HG03045 (cell line): ENCODE data around the gene TNFRSF18.
"Not testable (repeated sequence)": the region's sequence is repeated elsewhere in the genome, so short reads cannot be mapped to it uniquely, and the experiment has no call there.

ENCODE experiments used
- ATAC-seq: cut with Tn5 transposase; IDR thresholded peaks from one replicate; pipeline ENCODE4 v1.9.1; 2021; ENCODE audit warnings: mild to moderate bottlenecking, moderate library complexity; ENCODE audit not compliant: unreplicated experiment

Gene TNFRSF18

DNA sequence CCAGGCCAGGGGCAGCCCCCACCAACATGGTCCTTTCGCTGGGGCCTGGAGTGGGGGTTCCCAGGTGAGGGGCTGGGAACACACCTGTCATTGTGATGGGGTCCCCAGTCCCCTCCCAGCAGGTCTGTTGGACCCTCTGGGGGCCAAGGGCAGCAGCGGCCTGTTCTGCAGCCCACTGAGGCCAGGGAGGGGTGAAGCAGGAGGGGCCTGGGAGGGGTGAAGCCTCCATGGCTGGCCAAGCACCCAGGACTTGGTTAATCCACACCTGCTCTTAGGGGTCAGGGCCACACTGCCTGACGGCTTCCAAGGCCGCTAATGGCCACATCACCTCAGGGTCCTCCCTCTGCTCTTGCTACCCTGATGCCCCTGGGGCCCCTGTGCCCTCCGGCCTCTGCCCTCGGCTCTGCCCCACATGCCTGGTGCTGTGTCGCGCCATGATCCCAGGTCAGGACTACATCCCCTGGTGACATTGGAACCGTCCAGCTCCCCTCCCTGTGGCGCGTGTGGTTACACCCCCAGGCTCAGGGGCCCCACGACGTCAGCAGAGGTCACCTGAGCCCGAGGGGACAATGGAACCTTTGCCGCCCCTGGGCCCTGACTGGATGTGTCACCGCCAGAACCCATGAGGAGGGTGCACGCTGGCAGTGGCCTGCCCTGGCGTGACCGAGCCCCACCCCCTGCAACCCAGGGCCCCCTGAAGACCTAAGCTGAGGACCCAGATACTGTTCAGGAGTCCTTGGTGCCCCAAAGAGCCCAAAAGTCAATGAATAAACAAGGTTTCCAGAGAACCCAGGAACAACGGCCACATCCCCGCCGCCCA lies 7.0 kb downstream of the TNFRSF18 start:
- ATAC-seq, result no peak

DNA sequence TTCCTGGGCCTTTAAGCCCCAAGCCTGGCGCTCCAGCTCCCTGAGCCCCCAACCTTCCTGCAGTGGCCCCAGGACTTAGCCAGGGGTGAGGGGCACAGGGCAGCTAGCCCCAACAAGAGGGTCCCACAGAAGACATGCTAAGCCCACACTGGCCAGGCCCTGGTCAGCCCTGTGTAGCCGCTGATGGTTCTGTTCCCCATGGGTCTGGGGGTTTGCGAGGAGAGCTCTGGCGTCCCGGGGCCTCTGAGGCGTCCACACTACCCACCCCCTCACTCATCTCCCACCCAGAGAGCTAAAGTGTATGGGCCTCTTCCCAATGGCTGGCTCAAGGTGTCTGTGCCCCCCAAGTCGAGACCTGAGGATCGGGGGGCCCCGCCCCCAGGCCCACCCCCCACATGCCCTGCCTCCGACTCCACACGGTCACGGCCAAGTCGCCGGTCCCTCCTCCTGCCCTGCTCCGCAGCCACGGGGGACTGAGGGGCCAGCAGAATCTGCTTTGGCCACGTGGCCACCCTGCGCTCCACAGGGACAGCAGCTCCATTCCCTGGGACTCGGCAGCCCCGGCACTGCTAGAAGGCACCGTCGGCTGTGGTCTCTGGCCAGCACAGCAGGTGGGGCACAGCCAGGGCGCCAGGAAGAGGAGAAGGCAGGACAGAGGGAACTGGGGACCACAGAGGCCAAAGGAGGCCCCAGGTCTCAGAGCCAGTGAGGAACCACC lies 7.8 kb downstream of the TNFRSF18 start:
- no peak for ATAC-seq

DNA sequence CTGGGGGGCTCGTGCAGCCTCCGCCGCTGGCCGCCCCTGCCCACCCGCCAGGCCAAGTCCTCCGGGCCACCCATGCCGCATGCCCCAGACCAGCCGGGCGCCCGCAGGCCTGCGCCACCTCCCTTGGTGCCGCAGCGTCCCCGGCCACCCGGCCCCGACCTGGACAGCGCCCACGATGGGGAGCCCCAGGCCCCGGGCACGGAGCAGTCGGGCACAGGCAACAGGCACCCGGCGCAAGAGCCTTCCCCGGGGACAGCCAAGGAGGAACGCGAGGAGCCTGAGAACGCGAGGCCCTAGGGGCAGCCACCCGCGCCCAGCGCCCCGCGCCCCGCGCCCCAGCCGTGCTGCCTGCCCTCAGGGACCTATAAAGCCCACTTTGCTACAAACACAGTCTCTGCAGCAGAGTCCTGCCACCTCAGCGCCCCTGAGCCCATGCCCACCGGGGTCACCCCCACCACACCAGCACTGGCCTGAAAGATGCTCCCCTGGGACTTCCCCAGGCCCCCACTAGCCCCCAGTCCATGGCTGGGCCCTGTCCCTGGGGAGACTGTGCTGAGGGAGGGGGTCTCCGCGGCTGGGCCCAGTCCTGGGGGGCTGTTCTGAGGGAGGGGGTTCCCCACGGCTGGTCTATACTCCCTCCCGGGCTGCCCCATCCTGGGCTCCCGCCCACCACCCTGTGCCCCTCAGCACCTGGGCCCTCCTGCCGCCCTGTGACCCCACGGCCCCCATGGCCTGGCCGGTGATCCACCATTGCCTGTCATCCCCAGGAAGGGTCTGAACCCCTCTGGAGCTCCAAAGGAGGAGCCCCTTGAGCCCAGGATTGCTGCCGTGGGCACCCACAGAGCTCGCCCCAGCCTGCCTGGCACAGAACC lies 8.6 kb downstream of the TNFRSF18 start:
- ATAC-seq, result no peak

DNA sequence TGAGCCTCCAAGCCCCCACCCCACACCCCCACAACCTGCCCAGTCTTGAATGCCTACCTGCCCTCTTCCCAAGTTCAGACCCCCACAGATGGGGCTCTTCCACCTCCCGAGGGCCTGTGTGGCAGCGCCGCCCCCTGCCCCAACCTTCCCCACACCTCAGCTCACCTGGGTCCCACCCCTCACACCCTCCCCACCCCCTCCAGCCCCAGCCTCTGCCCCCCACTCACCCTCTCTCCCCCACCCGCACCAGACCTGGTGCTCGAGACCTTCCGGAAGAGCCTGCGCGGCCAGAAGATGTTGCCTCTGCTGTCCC lies 9.2 kb downstream of the TNFRSF18 start:
- ATAC-seq, result no peak

DNA sequence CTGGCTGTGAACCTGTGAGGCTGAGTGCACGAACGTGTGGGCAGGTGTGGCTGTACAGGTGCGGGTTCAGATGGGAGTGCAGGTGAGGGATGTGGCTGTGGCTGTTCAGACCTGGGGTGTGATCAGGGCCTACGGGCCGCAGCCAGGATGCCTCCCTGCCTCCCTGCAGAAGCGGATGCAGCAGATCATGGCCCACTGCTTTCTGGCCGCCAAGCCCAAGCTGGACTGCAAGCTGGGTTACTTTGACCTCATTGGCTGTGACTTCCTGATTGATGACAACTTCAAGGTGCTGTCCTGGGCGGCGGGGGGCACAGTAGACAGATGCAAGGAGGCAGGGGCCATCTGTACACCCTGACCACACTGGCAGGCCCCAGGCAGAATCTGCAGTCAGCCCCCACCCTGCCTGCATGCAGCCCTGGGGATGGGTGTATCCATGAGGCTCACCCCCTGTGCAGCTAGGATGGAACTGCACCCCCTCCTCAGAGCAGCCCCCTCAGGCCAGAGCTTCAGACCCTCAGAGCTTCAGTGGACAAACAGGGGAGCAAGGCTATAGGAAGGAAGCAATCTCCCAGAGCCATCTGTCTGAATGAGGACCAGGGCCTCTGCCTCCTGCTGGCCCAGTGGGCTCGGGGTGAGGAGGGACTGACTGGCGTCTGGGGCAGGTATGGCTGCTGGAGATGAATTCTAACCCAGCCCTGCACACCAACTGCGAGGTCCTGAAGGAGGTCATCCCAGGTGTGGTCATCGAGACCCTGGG lies 9.8 kb downstream of the TNFRSF18 start:
- ATAC-seq, result no peak

DNA sequence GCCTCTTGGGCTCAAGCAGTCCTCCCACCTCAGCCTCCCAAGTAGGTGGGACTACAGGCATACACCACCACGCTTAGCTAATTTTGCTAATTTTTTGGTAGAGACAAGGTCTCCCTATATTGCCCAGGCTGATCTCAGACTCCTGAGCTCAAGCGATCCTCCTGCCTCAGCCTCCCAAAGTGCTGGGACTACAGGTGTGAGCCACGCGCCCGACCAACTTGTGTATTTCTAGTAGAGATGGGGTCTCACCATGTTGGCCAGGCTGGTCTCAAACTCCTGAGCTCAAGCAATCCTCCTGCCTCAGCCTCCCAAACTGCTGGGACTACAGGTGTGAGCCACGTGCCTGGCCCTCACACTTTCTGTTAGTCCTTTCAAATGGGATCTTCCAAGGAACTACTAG lies 10.7 kb downstream of the TNFRSF18 start:
- ATAC-seq, result not testable (repeated sequence)

DNA sequence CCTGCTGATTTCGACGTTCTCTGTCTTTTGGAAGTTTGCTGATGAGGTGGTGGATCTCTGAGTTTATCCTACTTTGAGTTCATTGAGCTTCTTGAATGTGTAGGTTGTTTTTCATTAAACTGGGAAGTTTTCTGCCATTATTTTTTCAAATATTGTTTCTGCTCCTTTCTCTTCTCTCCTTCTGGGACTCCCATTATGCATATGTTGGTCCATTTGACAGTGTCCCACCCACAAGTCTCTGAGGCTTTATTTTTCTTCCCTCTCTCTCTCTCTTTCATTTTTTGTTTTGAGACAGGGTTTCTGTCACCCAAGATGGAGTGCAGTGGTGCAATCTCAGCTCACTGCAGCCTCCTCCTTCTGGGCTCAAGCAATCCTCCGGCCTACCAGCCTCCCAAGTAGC lies 11.7 kb downstream of the TNFRSF18 start:
- ATAC-seq, result no peak

DNA sequence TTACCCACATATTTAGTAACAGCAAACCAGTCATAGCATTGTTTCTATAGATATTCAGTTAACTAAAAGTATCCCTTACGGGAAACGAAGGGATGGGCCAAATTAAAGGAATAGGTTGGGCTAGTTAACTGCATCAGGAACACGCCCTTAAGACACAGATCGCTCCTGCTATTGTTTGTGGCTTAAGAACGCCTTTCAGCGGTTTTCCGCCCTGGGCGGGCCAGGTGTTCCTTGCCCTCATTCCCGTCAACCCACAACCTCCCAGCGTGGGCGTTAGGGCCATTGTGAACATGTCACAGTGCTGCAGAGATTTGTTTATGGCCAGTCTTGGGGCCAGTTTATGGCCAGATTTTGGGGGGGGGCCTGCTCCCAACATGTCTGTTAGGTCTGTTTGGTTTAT lies 14.7 kb downstream of the TNFRSF18 start:
- ATAC-seq, result no peak

DNA sequence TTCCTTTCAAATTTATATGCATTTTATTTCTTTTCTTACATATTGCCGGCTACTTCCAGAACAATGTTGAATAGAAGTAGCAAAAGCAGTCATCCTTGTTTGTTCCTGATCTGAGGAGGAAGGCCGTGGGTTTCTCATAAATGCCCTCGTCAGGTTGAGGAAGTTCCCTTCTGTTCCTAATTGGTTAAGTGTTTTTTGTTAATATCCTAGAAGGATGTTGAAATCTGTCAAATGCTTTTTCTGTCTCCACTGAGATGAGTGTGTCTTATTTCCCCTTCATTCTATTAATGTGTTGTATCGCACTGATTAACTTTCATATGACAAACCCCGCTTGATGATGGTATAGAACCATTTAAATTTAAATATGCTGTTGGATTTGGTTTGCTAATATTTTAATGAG lies 17.3 kb downstream of the TNFRSF18 start:
- ATAC-seq, result no peak

DNA sequence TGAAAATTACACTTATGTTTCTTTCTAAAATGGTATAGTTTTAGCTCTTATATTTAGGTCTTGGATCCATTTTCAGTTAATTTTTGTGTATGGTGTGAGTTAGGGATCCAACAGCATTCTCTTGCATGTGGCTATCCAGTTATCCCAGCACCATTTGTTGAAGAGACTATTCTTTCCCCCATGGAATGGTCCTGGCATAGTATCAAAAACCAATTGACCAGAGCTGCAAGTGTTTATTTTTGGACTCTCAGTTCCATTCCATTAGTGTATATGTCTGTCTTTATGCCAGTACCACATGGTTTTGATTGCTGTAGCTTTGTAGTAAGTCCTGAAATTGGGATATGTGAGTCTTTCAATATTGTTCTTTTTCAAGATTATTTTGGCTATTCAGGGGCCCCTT lies 18.5 kb downstream of the TNFRSF18 start:
- no peak for ATAC-seq

DNA sequence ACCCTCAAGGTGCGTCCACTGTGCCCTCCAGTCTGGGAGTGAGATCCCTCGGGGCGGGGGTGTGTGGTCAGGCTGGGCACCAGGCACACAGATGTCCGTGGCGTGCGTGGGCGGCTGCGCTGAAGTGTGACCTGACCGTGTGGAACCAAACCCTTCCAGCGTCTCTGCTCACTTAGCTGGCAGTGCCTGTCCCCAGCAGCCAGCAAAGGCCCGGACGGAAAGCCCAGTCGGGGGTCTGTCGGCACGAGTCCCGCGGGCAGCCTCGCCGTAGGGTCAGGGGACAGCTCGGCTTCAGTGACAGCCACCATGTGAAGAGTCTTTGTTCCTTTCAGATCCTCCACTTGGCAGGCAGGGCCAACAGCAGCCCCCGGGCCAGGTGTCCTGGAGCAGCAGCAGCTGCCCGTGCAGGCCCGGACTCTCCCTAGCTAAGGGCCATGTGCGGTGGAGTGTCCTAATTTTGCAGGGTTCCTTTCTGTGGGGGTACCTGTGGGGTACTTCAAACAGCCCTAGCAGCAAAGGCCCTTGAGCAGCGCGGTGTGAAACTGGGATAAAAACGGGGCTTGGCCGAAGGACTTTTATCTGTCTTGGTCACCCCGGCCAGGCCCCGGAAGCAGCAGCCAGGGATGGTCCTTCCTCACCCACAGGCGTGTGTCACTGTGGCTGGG lies 21.2 kb downstream of the TNFRSF18 start:
- ATAC-seq, result no peak

DNA sequence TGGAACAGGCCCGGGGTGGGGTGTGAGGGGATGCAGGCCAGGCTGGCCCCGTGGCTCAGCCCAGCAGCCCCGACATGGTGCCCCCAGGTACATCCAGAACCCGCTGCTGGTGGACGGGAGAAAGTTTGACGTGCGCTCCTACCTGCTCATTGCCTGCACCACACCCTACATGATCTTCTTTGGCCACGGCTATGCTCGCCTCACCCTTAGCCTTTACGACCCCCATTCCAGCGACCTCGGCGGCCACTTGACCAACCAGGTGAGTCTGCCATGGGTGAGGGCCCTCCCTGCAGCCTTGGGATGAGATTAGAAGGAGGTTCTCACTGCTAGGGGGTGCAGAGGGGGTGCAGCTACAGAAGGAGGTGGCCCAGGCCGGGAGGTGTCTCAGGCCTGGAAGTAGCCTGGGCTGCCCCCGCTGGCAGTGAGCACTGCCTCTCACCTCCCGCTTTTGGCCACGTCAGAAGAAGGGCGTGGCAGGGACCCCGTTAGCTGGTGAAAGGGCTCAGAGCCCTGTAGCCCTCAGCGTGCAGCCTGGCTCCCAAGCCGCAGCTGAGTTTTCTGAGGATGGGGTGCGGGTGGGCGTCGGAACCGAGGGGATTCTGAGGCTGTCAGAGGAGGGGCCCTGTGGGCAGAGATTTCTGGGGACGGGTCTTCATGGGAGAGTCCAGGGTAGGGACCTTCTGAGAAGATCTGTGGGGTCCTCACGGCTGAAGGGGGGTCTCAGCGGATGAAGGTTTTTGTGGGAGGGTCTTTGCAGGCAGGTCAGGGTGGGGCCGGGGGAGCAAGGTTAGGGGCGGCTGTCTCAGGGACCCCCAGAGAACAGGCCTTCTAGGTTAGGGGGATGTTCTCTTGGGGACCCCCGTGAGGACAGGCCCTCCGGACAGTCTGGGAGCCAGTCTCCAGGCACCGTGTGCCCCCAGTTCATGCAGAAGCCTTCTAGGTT lies 22.3 kb downstream of the TNFRSF18 start:
- ATAC-seq, result no peak

DNA sequence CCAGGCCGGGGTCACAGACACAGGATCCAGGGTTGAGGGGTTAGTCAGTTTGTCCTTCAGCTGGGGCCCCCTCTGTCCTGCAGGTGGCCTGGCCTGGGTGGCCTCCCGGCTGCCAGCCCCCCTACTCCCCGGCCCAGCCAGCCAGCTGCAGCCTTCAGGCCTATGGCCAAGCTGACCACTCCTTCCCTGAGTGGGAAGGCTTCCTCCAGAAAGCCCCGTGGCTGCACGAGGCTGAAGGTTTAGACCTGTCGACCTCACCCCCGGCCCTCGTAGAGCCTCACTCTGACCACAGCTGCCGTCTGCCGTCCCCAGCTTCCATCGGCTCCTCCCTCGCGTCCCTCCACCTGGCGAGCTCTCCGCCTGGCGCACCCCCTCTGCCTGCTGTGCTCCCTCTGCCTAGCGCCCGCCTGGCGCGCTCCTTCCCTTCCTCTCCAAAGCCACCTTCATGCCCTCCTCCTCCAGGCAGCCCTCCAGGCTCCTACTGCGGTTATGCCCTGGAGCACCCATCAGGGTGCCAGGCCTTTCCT lies 23.1 kb downstream of the TNFRSF18 start:
- no peak for ATAC-seq

DNA sequence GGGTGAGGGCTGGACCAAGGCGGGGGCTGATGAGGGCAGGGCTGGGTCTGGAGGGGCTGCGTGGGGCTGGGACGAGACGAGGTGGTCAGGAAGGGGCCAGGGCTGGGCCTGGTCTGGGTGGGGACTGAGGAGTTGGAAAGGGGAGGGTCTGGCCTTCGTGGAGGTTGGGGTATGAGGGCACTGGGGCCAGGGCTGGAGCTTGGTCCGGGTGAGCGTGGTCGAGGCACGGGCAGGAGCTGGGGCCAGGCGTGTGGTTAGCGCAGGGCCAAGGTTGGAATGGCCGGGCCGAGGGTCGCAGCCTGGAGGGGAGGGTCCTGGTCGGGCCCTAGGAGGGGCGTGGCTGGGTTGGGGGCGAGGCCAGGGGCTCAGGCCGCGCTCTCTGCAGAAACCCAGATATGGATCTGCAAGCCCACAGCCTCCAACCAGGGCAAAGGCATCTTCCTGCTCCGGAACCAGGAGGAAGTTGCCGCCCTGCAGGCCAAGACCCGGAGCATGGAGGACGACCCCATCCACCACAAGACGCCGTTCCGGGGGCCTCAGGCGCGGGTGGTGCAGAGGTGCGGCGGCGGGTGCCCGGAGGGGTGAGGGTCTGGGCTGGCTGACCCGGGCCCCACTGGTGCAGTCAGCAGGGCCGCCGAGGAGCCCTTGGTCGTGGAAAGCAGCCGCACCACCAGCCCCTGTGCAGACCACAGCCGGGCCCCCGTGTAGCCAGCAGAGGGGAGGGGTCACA lies 23.7 kb downstream of the TNFRSF18 start:
- ATAC-seq, result no peak

DNA sequence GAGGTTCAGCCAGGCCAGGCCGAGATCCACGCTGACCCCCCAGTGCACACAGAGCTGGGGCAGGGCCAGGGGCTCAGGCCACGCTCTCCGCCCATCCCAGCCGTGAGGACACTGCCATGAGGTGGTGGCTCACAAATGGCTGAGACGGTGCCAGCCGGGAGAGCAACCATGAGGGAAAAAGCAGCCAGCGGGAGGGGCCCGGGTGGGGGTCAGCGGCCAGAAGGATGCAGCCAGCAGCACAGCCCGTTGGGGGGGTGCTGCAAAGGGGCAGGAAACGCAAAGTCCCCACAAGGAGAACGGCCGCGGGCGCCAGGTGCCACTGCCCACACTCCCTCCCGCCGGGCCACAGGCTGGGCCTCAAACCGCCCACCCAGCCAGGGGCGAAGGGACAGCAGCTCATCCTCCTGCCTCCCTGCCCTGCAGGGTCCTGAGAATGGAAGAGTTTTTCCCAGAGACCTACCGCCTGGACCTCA lies 24.4 kb downstream of the TNFRSF18 start:
- ATAC-seq, result no peak

DNA sequence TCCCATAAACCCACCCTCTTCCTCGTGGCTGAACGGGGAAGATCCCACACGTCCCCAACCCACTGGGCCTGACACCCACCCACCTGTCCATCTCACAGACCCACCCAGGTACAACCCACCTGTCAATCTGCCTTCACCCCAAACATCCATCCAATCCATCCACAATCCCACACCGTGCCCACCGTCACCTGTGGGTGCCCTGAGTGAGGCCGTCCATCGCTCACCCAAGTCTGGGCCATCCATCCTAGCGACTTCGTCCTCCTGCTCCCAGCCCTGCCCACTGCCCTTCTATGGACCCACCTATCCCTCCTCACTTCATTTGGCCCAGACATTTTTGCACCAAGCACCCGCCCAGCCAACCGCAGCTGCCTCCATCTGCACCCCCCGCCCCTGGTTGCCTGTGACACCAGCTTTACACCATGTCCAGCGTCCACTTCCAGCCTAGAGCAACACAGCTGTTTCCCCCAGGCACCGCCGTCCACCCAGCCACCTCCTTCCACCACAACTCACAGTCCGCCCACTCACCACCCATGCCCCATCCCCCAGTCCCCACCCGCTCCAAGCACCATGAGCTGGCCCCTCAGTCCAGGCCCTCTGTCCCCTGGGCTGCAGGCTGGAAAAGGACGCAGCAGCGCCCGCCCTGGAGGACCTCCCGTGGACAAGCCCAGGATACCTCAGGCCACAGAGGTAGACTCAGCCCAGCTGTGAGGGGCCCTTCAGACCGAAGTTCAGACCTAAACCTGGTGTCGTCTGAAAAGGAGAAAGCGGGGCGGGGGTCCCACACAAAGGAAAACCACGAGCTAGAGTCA lies 25.1 kb downstream of the TNFRSF18 start:
- no peak for ATAC-seq
